PFSK-1 (cell line): Measurements from ENCODE around the gene EMSY.

Source experiments
- FOXP2 ChIP-seq: optimal IDR thresholded peaks from 2 replicates; pipeline ENCODE3; 2011; ENCODE audit warnings: borderline replicate concordance, control low read depth, inconsistent platforms; ENCODE audit not compliant: insufficient read depth; ENCODE audit errors: extremely low read length, extremely low read depth
- POLR2AphosphoS5 ChIP-seq: IDR thresholded peaks from 2 replicates; pipeline ENCODE4 v1.6.1; 2012; ENCODE audit warnings: low read depth, mild to moderate bottlenecking, control low read depth, low read length, moderate library complexity
- SIN3A ChIP-seq: IDR thresholded peaks from 2 replicates; pipeline ENCODE4 v1.6.1; 2012; ENCODE audit warnings: mild to moderate bottlenecking, low read length, moderate library complexity, borderline replicate concordance; ENCODE audit not compliant: insufficient read depth
- TAF1 ChIP-seq: IDR thresholded peaks from 2 replicates; pipeline ENCODE4 v1.6.1; 2012; ENCODE audit warnings: low read length, control low read depth, borderline replicate concordance; ENCODE audit not compliant: insufficient read depth
- TF ChIP-seq, protein P1 (sequence below), 2 experiments: IDR thresholded peaks; 2 replicates each; pipeline versions ENCODE4 v1.6.1 to v1.8.0; 2011 to 2012; ENCODE audit warnings: low read depth in 2 of 2, low read length in 2 of 2, control low read depth in 1 of 2, inconsistent platforms in 1 of 2, mild to moderate bottlenecking in 1 of 2, moderate library complexity in 1 of 2; ENCODE audit not compliant: insufficient read depth in 1 of 2

Gene EMSY

DNA sequence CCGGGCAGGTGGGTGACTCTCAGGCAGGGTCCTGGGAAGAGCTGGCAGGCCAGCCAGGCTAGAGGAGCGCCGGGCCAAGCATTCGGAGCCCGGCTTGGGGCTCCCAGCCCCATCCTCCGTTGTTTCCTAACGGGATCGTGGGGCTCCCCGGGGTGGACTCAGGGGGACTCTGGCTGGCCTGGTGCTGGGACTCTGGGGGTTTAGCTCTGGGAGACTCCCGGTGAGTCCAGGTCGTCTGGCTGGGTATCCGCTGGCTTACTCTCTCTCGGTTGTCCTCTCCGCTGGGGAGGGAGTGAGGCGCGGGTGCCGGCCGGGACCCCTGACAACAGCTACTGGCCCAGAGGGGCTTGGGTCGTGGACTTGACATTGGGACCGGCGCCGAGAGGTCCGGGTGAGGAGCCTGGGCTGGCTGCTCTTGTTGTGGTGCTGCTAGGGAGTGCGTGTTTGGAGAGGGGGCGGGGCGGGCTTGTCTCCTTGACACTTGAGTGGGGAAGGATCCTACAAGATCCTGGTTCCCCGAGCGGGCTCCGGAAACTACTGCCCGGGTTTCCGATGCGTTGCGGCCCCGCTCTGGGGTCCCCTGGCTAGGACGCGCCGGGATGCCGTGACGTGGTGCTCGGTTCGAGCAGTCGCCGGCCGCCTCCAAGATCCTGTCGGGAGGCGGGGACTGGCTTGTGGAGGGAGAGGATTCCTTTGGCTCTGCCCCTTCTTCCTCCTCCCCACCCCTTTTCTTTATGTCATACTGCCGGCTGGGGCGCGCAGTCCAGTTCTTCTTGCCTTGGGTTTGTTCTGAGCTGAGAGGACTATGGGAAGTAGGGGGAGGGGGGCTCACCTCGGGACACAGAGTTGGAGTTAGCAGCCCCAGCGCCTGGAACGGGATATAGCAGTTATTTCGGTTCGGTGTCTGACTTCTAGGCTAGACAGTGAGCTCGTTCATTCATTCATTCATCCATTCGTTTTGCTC is 585 bp downstream of the EMSY start:
- TF ChIP-seq POLR2AphosphoS5 (peak; percentile 66; the same call in 1 of the 2 replicates), TAF1 (no peak), SIN3A (peak; percentile 41; the same call in 1 of the 2 replicates), FOXP2 (peak; percentile 6)
- TF ChIP-seq, protein P1, sequence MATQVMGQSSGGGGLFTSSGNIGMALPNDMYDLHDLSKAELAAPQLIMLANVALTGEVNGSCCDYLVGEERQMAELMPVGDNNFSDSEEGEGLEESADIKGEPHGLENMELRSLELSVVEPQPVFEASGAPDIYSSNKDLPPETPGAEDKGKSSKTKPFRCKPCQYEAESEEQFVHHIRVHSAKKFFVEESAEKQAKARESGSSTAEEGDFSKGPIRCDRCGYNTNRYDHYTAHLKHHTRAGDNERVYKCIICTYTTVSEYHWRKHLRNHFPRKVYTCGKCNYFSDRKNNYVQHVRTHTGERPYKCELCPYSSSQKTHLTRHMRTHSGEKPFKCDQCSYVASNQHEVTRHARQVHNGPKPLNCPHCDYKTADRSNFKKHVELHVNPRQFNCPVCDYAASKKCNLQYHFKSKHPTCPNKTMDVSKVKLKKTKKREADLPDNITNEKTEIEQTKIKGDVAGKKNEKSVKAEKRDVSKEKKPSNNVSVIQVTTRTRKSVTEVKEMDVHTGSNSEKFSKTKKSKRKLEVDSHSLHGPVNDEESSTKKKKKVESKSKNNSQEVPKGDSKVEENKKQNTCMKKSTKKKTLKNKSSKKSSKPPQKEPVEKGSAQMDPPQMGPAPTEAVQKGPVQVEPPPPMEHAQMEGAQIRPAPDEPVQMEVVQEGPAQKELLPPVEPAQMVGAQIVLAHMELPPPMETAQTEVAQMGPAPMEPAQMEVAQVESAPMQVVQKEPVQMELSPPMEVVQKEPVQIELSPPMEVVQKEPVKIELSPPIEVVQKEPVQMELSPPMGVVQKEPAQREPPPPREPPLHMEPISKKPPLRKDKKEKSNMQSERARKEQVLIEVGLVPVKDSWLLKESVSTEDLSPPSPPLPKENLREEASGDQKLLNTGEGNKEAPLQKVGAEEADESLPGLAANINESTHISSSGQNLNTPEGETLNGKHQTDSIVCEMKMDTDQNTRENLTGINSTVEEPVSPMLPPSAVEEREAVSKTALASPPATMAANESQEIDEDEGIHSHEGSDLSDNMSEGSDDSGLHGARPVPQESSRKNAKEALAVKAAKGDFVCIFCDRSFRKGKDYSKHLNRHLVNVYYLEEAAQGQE (IDR thresholded peaks at IDR 0.05; ENCODE audit: insufficient read depth in 1 of 2, low read depth in 2 of 2, low read length in 2 of 2): no peak

DNA sequence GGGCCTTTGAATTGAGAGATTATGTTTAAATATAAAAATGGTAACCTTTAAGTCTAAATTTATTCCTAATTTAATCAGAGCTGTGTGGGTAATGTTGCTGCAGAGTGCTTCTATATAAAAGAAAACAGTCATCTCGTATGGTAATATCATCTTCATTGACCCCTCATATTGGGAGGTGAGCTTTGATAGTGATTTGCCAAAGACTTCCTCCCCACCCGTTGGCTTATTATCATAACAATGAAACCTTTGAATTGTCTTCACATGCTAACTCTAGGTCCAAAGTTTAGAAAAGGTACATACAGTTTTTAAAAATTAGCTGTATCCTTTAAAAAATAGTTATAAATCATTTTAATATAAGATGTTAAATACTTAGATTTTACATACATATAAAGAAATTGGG is 3.7 kb downstream of the EMSY start:
- TF ChIP-seq, protein P1 (IDR thresholded peaks at IDR 0.05; ENCODE audit: insufficient read depth in 1 of 2, low read depth in 2 of 2, low read length in 2 of 2): no peak
- no peak for TF ChIP-seq POLR2AphosphoS5
- TF ChIP-seq SIN3A: no peak
- no peak for TF ChIP-seq FOXP2
- TF ChIP-seq TAF1: no peak

DNA sequence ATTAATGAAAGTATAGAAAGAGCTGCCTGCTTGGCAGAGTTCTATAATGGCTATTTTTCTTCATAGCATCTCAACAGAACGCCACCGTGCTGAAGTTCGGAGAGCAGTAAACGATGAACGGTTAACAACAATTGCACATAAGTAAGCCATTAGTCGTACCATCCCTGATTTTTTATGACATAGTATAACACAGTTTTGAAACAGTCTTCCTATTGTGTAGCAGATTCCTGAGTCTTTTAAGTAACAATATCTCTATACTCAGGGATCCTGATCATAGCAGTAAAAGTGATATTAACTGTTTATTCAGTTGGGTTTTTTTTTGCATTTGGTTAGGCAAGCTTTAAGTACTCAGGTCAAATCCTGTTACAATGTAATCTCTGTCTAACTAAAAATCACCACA is 8.4 kb downstream of the EMSY start:
- TF ChIP-seq SIN3A (no peak), FOXP2 (no peak), POLR2AphosphoS5 (no peak), TAF1 (no peak)
- TF ChIP-seq, protein P1 (IDR thresholded peaks at IDR 0.05; ENCODE audit: insufficient read depth in 1 of 2, low read depth in 2 of 2, low read length in 2 of 2): no peak

DNA sequence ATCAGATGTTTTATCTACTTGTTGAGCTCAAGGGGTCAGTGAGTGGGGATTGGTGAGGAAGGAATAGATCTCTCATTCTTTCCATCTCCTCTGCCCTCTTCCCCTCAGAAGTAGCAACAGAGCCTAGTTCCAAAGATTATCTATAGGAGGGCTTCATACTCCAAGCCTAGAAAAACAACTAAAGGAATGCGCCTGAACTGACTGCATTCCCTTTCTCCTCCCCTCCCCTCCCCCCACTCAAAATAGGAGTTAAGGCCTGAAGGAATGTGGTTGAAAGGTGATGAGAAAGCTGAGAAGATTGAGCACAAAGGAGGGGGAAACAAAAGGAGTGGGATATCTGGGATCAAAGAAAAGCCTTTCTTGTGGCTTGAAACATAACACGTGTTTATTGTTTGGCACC is 10.5 kb downstream of the EMSY start:
- no peak for TF ChIP-seq TAF1
- TF ChIP-seq POLR2AphosphoS5: no peak
- TF ChIP-seq SIN3A: no peak
- no peak for TF ChIP-seq FOXP2
- TF ChIP-seq, protein P1 (IDR thresholded peaks at IDR 0.05; ENCODE audit: insufficient read depth in 1 of 2, low read depth in 2 of 2, low read length in 2 of 2): no peak
